HepG2 (cell line): ENCODE data around the gene IKZF4. TPM values are rescaled to one million over a fixed set of nuclear protein-coding genes. Genes with fewer than 3 reads are reported as not detected.
A peak's percentile ranks its signal among the peaks of the same experiment; 100 is the strongest.

ENCODE experiments used
- ARNT2 ChIP-seq: sonication (generic); formaldehyde crosslinking; IDR thresholded peaks from 2 replicates; pipeline ENCODE4 v1.8.0; 2022; ENCODE audit warnings: mild to moderate bottlenecking, low read depth, missing genetic modification reagents, moderate library complexity
- CREB1 ChIP-seq, 2 experiments: fragments of 450-650 bp in 1 of 2; IDR thresholded peaks; 2 replicates each; pipeline ENCODE4 v1.6.1; 2016 to 2017; ENCODE audit warnings: control low read depth in 1 of 2, mild to moderate bottlenecking in 1 of 2, missing compliant biosample characterization in 1 of 2, missing genetic modification characterization in 1 of 2
- FOXM1 ChIP-seq: sonication (generic); formaldehyde crosslinking; IDR thresholded peaks from 2 replicates; pipeline ENCODE4 v1.5.0; 2020; ENCODE audit warnings: missing genetic modification reagents
- HNRNPK ChIP-seq: fragments of 200-400 bp; formaldehyde crosslinking; IDR thresholded peaks from 2 replicates; pipeline ENCODE4 v1.6.1; 2018; ENCODE audit warnings: low read length, low read depth, moderate library complexity, mild to moderate bottlenecking; ENCODE audit not compliant: poor library complexity, severe bottlenecking
- KLF6 ChIP-seq: IDR thresholded peaks from 2 replicates; pipeline ENCODE4 v1.8.0; 2016; ENCODE audit warnings: missing biosample characterization, missing genetic modification reagents
- MBD4 ChIP-seq: IDR thresholded peaks from 2 replicates; pipeline ENCODE4 v1.6.1; 2012; ENCODE audit warnings: low read length, inconsistent platforms, borderline replicate concordance
- MIER2 ChIP-seq: IDR thresholded peaks from 2 replicates; pipeline ENCODE4 v1.6.1; 2016; ENCODE audit warnings: missing biosample characterization, missing genetic modification reagents
- MIER3 ChIP-seq: IDR thresholded peaks from 2 replicates; pipeline ENCODE4 v1.6.1; 2016; ENCODE audit warnings: missing compliant biosample characterization, borderline replicate concordance
- NONO ChIP-seq, 2 experiments: fragments of 450-650 bp in 1 of 2; sonication (generic) in 1 of 2; formaldehyde crosslinking in 1 of 2; IDR thresholded peaks in 1 of 2; conservative IDR thresholded peaks in 1 of 2; 2 replicates each; pipeline versions ENCODE4 v1.6.1 to v1.8.0; 2017 to 2022; ENCODE audit warnings: mild to moderate bottlenecking in 1 of 2, missing genetic modification reagents in 1 of 2, moderate library complexity in 1 of 2
- NR0B2 ChIP-seq: sonication (generic); formaldehyde crosslinking; IDR thresholded peaks from 2 replicates; pipeline ENCODE4 v1.4.0; 2020; ENCODE audit warnings: mild to moderate bottlenecking, missing genetic modification reagents
- RFX1 ChIP-seq: fragments of 450-650 bp; IDR thresholded peaks from 2 replicates; pipeline ENCODE4 v1.6.1; 2017
- SMC3 ChIP-seq: IDR thresholded peaks from 2 replicates; pipeline ENCODE4 v1.6.1; 2011; ENCODE audit warnings: low read length, improper control_type of control experiment
- YEATS4 ChIP-seq: sonication (generic); formaldehyde crosslinking; IDR thresholded peaks from 2 replicates; pipeline ENCODE4 v1.4.0; 2020; ENCODE audit warnings: missing genetic modification reagents, borderline replicate concordance
- ZBTB20 ChIP-seq: sonication (generic); formaldehyde crosslinking; IDR thresholded peaks from 2 replicates; pipeline ENCODE4 v1.8.1; 2023; ENCODE audit warnings: missing genetic modification reagents, low read depth, mild to moderate bottlenecking, borderline replicate concordance
- ZNF18 ChIP-seq: sonication (generic); formaldehyde crosslinking; IDR thresholded peaks from 2 replicates; pipeline ENCODE4 v1.8.0; 2022; ENCODE audit warnings: mild to moderate bottlenecking, missing genetic modification reagents; ENCODE audit not compliant: insufficient replicate concordance
- ZNF350 ChIP-seq: sonication (generic); formaldehyde crosslinking; IDR thresholded peaks from 2 replicates; pipeline ENCODE4 v1.4.0; 2020; ENCODE audit warnings: mild to moderate bottlenecking, low read depth, missing genetic modification reagents, borderline replicate concordance
- ZNF720 ChIP-seq: sonication (generic); formaldehyde crosslinking; IDR thresholded peaks from 2 replicates; pipeline ENCODE4 v1.4.0; 2020; ENCODE audit warnings: missing genetic modification reagents
- ZSCAN20 ChIP-seq: sonication (generic); formaldehyde crosslinking; IDR thresholded peaks from 2 replicates; pipeline ENCODE4 v1.4.0; 2020; ENCODE audit warnings: missing genetic modification reagents, mild to moderate bottlenecking, borderline replicate concordance
- polyA plus RNA-seq, 8 experiments: library from polyadenylated mRNA; depleted of rRNA in 3 of 8; stranded (reverse) in 7 of 8; unstranded in 1 of 8; fragments of >200 nt; fragmentation: Illumina TruSeq in 4 of 8; extraction: Trizol in 4 of 8; gene quantifications; 2 replicates each; pipeline versions ENCODE4 v1.2.1 to v1.2.3, GENCODE V29; 2011 to 2016; ENCODE audit warnings: low read depth in 4 of 8, missing spikeins in 1 of 8, mixed read lengths in 1 of 8; ENCODE audit not compliant: insufficient read depth in 1 of 8
- total RNA-seq, 5 experiments: library from RNA; depleted of rRNA; stranded (reverse); fragments of >200 nt; fragmentation: Illumina TruSeq; extraction: Trizol; gene quantifications; 2 replicates each; pipeline ENCODE4 v1.2.3, GENCODE V29; 2016; ENCODE audit warnings: low read depth in 1 of 5
- TF ChIP-seq, protein P1 (sequence below): fragments of 450-650 bp; IDR thresholded peaks from 2 replicates; pipeline ENCODE4 v1.6.1; 2016
- TF ChIP-seq, protein P2 (sequence below), 2 experiments: IDR thresholded peaks; 2 replicates each; pipeline ENCODE4 v1.6.1; 2011 to 2012; ENCODE audit warnings: low read length in 2 of 2, borderline replicate concordance in 1 of 2, low read depth in 1 of 2, mild to moderate bottlenecking in 1 of 2, moderate library complexity in 1 of 2

Gene IKZF4
- total and polyA plus RNA-seq, 2 of the 13 experiments (the other 11 are each of a cell fraction or from before 2014, with no cell fraction given): 0.58 to 2.2 TPM

DNA sequence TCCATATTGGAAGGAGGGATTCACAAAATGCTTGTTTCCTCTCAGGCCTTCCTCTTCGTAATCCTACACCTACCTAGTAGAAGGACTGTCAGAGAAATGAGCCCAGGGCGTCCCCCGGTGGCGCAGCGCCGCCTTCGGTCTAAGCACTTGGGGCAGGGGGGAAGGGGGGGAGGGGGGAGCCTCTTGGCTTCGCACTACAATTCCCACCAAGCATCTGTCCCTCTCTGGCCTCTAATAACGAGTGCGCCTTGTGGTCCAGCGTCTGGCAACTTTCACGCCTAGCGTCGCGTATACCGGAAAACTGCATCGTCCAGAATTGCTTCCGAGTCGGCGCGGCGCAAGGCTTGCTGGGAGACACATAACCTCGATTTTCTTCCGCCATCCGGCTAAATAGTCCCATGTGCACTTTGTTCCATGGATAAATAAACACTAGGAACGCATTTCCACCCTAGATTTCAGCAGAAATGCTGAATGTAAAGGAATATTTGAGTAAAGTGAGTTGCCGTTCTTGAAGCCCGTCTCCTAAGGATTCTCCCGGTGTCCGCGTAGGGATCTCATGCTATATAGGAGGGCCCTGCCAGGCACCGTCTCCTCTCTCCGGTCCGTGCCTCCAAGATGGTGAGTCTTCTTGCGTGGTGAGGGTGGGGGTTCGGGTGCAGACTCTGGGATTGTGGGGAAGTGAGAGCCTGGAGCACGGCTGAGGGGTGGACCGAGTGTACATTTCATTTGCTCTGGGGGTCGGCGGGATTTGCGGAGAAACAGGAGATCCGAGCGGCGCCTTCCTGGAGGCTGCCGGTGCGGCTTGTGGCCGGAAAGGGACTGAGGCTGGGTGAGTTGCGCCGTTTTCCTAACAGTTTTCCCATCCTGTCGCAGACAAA lies 20.9 kb downstream of the IKZF4 start, which contains the start of gene RPS26 (continued):
- TF ChIP-seq ZNF18 (CRISPR knock-in tag) (no peak), CREB1 (IDR thresholded peaks at IDR 0.05) (peak; percentile 82), CREB1 (CRISPR knock-in tag; IDR thresholded peaks at IDR 0.05) (peak; percentile 93), NR0B2 (no peak), NONO (IDR thresholded peaks at IDR 0.05) (no peak), NONO (CRISPR knock-in tag; conservative IDR thresholded peaks at IDR 0.05) (peak; percentile 78), KLF6 (CRISPR knock-in tag) (peak; percentile 89), ZSCAN20 (CRISPR knock-in tag) (peak; percentile 78; the same call in 1 of the 2 replicates), MBD4 (no peak), ZNF350 (CRISPR knock-in tag) (peak; percentile 86), YEATS4 (CRISPR knock-in tag) (peak; percentile 91), ARNT2 (CRISPR knock-in tag) (peak; percentile 67; the same call in 1 of the 2 replicates), RFX1 (no peak), MIER2 (CRISPR knock-in tag) (peak; percentile 63; the same call in 1 of the 2 replicates), SMC3 (peak; percentile 39; the same call in 1 of the 2 replicates), HNRNPK (peak; percentile 50), FOXM1 (CRISPR knock-in tag) (0 out of 2 replicates have a peak, but pooled peaks have one; percentile 33), ZNF720 (CRISPR knock-in tag) (peak; percentile 88; the same call in 1 of the 2 replicates), MIER3 (peak; percentile 68; the same call in 1 of the 2 replicates), ZBTB20 (CRISPR knock-in tag) (peak; percentile 43; the same call in 1 of the 2 replicates)
- TF ChIP-seq, protein P1, sequence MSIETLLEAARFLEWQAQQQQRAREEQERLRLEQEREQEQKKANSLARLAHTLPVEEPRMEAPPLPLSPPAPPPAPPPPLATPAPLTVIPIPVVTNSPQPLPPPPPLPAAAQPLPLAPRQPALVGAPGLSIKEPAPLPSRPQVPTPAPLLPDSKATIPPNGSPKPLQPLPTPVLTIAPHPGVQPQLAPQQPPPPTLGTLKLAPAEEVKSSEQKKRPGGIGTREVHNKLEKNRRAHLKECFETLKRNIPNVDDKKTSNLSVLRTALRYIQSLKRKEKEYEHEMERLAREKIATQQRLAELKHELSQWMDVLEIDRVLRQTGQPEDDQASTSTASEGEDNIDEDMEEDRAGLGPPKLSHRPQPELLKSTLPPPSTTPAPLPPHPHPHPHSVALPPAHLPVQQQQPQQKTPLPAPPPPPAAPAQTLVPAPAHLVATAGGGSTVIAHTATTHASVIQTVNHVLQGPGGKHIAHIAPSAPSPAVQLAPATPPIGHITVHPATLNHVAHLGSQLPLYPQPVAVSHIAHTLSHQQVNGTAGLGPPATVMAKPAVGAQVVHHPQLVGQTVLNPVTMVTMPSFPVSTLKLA: peak; percentile 22; the same call in 1 of the 2 replicates
- TF ChIP-seq, protein P2, sequence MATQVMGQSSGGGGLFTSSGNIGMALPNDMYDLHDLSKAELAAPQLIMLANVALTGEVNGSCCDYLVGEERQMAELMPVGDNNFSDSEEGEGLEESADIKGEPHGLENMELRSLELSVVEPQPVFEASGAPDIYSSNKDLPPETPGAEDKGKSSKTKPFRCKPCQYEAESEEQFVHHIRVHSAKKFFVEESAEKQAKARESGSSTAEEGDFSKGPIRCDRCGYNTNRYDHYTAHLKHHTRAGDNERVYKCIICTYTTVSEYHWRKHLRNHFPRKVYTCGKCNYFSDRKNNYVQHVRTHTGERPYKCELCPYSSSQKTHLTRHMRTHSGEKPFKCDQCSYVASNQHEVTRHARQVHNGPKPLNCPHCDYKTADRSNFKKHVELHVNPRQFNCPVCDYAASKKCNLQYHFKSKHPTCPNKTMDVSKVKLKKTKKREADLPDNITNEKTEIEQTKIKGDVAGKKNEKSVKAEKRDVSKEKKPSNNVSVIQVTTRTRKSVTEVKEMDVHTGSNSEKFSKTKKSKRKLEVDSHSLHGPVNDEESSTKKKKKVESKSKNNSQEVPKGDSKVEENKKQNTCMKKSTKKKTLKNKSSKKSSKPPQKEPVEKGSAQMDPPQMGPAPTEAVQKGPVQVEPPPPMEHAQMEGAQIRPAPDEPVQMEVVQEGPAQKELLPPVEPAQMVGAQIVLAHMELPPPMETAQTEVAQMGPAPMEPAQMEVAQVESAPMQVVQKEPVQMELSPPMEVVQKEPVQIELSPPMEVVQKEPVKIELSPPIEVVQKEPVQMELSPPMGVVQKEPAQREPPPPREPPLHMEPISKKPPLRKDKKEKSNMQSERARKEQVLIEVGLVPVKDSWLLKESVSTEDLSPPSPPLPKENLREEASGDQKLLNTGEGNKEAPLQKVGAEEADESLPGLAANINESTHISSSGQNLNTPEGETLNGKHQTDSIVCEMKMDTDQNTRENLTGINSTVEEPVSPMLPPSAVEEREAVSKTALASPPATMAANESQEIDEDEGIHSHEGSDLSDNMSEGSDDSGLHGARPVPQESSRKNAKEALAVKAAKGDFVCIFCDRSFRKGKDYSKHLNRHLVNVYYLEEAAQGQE (IDR thresholded peaks at IDR 0.05; ENCODE audit: borderline replicate concordance in 1 of 2, low read depth in 1 of 2, low read length in 2 of 2): peak in 1 of 2 experiments; percentile 61; a peak in 1 of 4 replicates
